Thoracic aorta (tissue), 2 donors: ENCODE data around the gene CBARP. TPM values are rescaled to one million over a fixed set of nuclear protein-coding genes. Genes with fewer than 3 reads are reported as not detected.

ENCODE experiments used
- ATAC-seq: fragments of 150-250 bp; one replicate; pipeline ENCODE4 v1.8.0; 2017; ENCODE audit warnings: low read depth; ENCODE audit not compliant: insufficient number of reproducible peaks, low FRiP score
- DNase-seq: peaks from one replicate; pipeline ENCODE4 v3.0.0-alpha.2; 2020; ENCODE audit warnings: low spot score
- H3K27ac ChIP-seq, 2 donors: fragments of 200-600 bp; sonication (generic); 1 replicate in 1 of 2; 2 replicates in 1 of 2; pipeline ENCODE4 v1.5.1; 2016; ENCODE audit warnings: mild to moderate bottlenecking in 2 of 2, moderate library complexity in 2 of 2
- H3K27me3 ChIP-seq: fragments of 200-600 bp; sonication (generic); replicated peaks from 2 replicates; pipeline ENCODE4 v1.6.0; 2016; ENCODE audit warnings: mild to moderate bottlenecking; ENCODE audit not compliant: insufficient read depth
- H3K36me3 ChIP-seq: fragments of 200-600 bp; sonication (generic); one replicate; pipeline ENCODE4 v1.5.1; 2016
- H3K4me1 ChIP-seq, 2 donors: fragments of 200-600 bp; sonication (generic); 1 replicate in 1 of 2; 2 replicates in 1 of 2; pipeline versions ENCODE4 v1.5.1 to v1.6.0; 2016; ENCODE audit warnings: low read depth in 2 of 2, mild to moderate bottlenecking in 1 of 2; ENCODE audit not compliant: control insufficient read depth in 1 of 2
- H3K4me3 ChIP-seq: fragments of 200-600 bp; sonication (generic); 2 replicates; pipeline ENCODE4 v1.5.1; 2016; ENCODE audit warnings: mild to moderate bottlenecking
- H3K9me3 ChIP-seq: fragments of 200-600 bp; sonication (generic); 2 replicates; pipeline ENCODE4 v1.5.1; 2016
- total RNA-seq, 2 donors: library from RNA; depleted of rRNA; stranded (reverse); fragments of >200 nt; gene quantifications; one replicate each; pipeline versions ENCODE4 v1.1.0 to v1.2.3, GENCODE V29; 2016
- TF ChIP-seq, protein P1 (sequence below): fragments of 200-600 bp; sonication (generic); IDR thresholded peaks from one replicate; pipeline ENCODE4 v1.5.1; 2019; ENCODE audit warnings: antibody characterized with exemption

CBARP gene
- total RNA-seq, 2 donors from 2014 or later = 0.27 to 1.9 TPM

DNA sequence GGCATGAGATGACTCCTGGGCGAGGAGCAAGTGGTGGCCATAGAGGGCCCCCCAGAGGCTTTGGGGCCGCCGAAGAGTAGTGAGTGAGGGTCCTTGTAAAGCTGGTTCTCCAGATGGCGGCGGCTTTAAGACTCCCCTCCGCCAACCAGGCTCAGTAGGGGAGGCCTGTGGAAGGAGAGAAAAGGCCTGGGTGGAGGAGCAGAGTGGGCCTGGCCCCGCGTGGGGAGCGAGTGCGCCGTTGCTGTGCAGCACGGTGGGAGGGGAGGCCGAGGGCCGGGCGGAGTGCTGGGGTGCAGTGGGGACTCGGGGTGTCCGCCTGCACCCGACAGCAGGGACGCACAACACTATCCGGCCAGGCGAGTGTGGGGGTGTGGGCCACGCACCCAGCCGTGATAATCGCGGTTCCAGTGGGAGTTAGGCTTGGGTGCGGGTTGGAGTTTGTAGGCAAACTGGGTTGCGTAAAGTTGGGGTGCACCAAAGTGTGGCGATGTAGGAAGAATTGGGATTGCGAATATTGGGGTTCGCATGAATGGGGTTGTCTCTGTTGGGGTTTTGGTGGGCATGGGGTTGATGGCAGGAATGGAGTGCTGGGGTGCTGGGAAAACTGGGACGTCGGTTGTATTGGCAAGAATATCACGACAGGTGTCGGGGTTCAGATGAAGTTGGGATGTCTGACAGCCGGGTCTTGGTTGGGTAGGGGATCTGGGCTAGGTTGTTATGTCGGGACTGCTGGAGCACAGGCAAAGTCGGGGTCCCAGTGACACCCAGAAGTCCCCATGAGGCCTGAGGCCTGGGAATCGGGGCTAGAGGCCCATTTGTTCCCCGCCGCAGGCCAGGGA is 30.6 kb upstream of the CBARP start:
- ATAC-seq (no peak), DNase-seq (no peak)
- Histone ChIP-seq H3K27me3 (no peaks in the 10 kb centered on the region), H3K9me3 (no peaks in the 10 kb centered on the region), H3K4me1 (peaks cover 52 to 79% of the 10 kb centered on the region in 2 donors), H3K36me3 (peaks cover 23% of the 10 kb centered on the region), H3K27ac (peak overlapping the region; percentile 52 to 97), H3K4me3 (peak overlapping the region; percentile 84)
- TF ChIP-seq, protein P1, sequence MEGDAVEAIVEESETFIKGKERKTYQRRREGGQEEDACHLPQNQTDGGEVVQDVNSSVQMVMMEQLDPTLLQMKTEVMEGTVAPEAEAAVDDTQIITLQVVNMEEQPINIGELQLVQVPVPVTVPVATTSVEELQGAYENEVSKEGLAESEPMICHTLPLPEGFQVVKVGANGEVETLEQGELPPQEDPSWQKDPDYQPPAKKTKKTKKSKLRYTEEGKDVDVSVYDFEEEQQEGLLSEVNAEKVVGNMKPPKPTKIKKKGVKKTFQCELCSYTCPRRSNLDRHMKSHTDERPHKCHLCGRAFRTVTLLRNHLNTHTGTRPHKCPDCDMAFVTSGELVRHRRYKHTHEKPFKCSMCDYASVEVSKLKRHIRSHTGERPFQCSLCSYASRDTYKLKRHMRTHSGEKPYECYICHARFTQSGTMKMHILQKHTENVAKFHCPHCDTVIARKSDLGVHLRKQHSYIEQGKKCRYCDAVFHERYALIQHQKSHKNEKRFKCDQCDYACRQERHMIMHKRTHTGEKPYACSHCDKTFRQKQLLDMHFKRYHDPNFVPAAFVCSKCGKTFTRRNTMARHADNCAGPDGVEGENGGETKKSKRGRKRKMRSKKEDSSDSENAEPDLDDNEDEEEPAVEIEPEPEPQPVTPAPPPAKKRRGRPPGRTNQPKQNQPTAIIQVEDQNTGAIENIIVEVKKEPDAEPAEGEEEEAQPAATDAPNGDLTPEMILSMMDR = no peak

DNA sequence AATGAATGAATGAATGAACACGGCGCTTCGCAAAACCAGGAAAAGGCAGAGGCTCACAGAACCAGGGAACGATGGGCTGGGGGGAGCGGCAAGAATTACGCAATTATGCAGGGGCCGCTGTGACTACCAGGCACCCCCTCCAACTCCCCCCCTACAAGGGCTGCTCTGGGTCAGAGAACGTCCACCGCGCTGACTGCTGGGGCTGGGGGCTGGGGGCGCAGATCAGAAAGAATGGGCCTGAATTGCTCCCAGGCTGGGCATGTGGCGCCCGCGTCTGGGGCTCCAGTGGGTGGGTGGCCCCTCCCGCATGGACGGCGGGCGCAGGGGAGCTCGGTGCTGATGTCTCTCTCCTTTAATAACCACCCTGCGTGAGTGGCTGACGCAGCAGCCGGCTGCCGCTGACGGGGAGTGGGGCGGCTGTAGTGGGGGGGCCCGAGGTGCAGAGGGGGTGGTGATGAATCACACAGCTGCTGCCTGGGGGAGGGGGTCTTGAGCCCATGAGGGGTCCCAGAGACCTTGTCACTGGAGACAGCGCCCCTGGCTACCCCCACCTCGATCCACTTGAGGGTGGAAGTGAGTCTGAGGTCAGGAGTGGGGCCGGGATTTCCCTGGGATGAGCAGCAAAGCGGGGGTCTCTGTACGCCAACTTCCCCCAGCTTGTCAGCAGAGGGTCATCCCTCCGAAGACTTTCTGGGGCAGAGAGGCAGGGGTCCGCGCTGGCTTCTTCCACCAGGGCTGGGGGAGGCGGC is 29.8 kb upstream of the CBARP start:
- no peak for DNase-seq

DNA sequence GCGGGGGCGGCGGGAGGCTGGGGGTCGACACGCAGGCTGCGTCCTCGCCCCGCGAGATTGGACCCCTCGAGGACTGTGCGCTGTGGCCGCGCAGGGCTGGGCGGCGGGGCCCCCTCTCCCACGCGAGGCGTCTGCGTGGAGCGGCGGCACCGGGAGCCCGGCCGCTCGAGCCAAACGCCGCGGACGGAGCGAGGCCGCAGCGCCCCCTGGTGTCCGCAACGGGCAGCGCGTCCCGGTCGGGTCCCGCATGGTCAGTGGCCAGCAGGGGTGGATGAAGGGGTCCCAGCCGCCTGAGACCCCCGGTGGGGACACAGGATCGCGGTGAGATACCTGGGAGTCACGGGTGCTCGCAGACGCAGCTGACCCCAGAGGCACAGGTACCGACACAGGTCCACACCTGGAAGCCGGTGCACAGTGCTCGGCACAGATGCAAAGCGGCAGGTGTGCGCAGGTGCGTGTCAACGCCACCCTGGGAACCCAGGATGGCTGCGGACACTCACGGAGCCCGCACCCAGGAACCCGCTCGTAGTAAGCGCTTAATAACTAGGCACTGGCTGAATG is 29.2 kb upstream of the CBARP start:
- ATAC-seq (no peak), DNase-seq (no peak)
- Histone ChIP-seq H3K4me3 (peak overlapping the region; percentile 70), H3K27ac (peak overlapping the region; percentile 87 to 95), H3K27me3 (no peaks in the 10 kb centered on the region), H3K36me3 (peaks cover 11% of the 10 kb centered on the region), H3K9me3 (no peaks in the 10 kb centered on the region), H3K4me1 (peaks cover 53 to 77% of the 10 kb centered on the region in 2 donors)
- TF ChIP-seq, protein P1 = peak; percentile 99

More for the DNA sequence above, 29.8 kb upstream of the CBARP start:
- Histone ChIP-seq H3K4me1 (peaks cover 49 to 77% of the 10 kb centered on the region in 2 donors), H3K36me3 (peaks cover 16% of the 10 kb centered on the region), H3K9me3 (no peaks in the 10 kb centered on the region), H3K27me3 (no peaks in the 10 kb centered on the region), H3K4me3 (peak overlapping the region; percentile 70), H3K27ac (no peak overlapping the region)
- TF ChIP-seq, protein P1 = no peak
- ATAC-seq = no peak

DNA sequence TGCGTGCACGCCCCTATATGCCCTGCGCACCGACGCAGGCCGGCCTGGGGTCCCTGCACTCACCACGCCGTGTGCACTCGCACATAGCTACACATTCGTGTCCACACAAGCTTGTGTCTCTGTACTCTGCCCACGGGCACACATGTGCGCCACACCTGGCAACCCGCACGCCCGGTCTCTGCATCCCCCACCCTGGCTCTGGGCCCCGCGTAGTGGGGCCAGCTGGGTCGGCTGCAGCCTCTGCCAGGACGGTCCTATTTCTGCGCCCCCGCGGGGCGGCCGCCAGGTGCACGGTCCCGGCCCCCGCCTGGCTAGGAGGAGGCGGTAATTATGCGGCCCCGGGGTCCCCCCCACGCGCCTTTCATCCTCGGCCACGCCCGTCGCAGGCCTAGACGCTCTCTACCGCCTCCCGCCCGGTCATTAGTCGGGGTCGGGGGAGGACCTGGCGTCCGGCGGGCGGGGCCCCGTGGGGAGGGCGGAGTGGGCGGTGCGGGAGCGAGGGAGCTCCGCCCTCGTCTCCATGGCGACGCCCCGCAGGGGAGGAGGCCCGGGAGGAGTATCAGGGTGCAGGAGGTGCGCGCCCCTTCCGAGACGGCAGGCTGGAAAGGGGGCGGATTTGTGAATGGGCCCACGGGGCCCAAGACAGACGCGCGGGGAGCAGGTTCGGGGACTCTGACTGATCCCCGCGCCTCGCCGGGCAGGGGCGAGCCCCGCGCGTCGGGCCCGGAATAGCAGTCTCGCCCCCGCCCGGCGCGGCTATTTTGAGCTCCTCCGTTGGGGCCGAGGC is 28.5 kb upstream of the CBARP start:
- Histone ChIP-seq H3K4me3 (peak overlapping the region; percentile 70), H3K36me3 (peaks cover 5% of the 10 kb centered on the region), H3K27ac (peak overlapping the region; percentile 87 to 95), H3K4me1 (peaks cover 54 to 77% of the 10 kb centered on the region in 2 donors), H3K27me3 (no peaks in the 10 kb centered on the region), H3K9me3 (no peaks in the 10 kb centered on the region)
- ATAC-seq (peak; percentile 9), DNase-seq (no peak)
- TF ChIP-seq, protein P1 = no peak
